Stimulated activated CD4-positive, alpha-beta T cell treated with anti-CD3 and anti-CD28 coated beads, Interleukin-12 subunit alpha, Interleukin-12 subunit beta, amount 100 ng/mL, for 48 hours (primary cell): ENCODE results near the gene API5.
"Not testable (repeated sequence)": the region's sequence is repeated elsewhere in the genome, so short reads cannot be mapped to it uniquely, and the experiment has no call there.

Source experiments
- DNase-seq, 3 donors: peaks; one replicate each; pipeline ENCODE4 v3.0.0-alpha.2; 2020; ENCODE audit warnings: low read depth in 2 of 3, low spot score in 1 of 3

The API5 gene

GRCh38 chr11:43311791-43312607, at the start of gene API5:
TSS of gene API5 (plus strand) at chr11:43311996. CDS start at chr11:43312128, 132 bp downstream.
- DNase-seq = peak; percentile 88 to 92 (median 92)

- DNase-seq = no peak
Observed at GRCh38 chr11:43267856-43268580, 43.8 kb upstream of the API5 start.

GRCh38 chr11:43268786-43269185, 43.0 kb upstream of the API5 start:
- no peak for DNase-seq

GRCh38 chr11:43269254-43269918, 42.4 kb upstream of the API5 start:
- no peak for DNase-seq

GRCh38 chr11:43270468-43270867, 41.3 kb upstream of the API5 start:
- DNase-seq = no peak

GRCh38 chr11:43278193-43278956, 33.4 kb upstream of the API5 start:
- DNase-seq = no peak

- peak; percentile 8 to 28 (median 21) for DNase-seq
Observed at GRCh38 chr11:43282607-43283440, 29.0 kb upstream of the API5 start.

GRCh38 chr11:43285826-43286225, 26.0 kb upstream of the API5 start:
- no peak for DNase-seq

GRCh38 chr11:43289368-43289767, 22.4 kb upstream of the API5 start:
- DNase-seq = no peak

- no peak for DNase-seq
Observed at GRCh38 chr11:43298397-43298796, 13.4 kb upstream of the API5 start.

- no peak for DNase-seq
Observed at GRCh38 chr11:43315966-43316365, 4.2 kb downstream of the API5 start.

- no peak for DNase-seq
Observed at GRCh38 chr11:43316451-43316850, 4.7 kb downstream of the API5 start.

- no peak for DNase-seq
Observed at GRCh38 chr11:43327987-43328386, 16.2 kb downstream of the API5 start.

- no peak for DNase-seq
Observed at GRCh38 chr11:43328482-43328881, 16.7 kb downstream of the API5 start.

- DNase-seq = no peak
Observed at GRCh38 chr11:43341159-43341558, 29.4 kb downstream of the API5 start.

GRCh38 chr11:43351426-43351825, 39.6 kb downstream of the API5 start:
- not testable (repeated sequence) for DNase-seq

GRCh38 chr11:43354311-43354710, 42.5 kb downstream of the API5 start:
- DNase-seq = no peak

- DNase-seq = no peak
Observed at GRCh38 chr11:43356336-43356735, 44.5 kb downstream of the API5 start.

GRCh38 chr11:43358279-43358800, 46.5 kb downstream of the API5 start:
- DNase-seq = no peak
